ENCODE measurements around the gene B4GALT1.

B4GALT1 gene

GRCh38 chr9:33117306-33117705 lies 49.8 kb downstream of the B4GALT1 start:
- no peak for DNase-seq

- no peak for DNase-seq
These were observed 50.3 kb downstream of the B4GALT1 start for GRCh38 chr9:33116860-33117259.

GRCh38 chr9:33114746-33115145 lies 52.4 kb downstream of the B4GALT1 start:
- DNase-seq = no peak

GRCh38 chr9:33113799-33114547 lies 53.2 kb downstream of the B4GALT1 start:
- DNase-seq = no peak

- DNase-seq = no peak
These were observed 55.0 kb downstream of the B4GALT1 start for GRCh38 chr9:33112094-33112493.

GRCh38 chr9:33111631-33112030 lies 55.5 kb downstream of the B4GALT1 start:
- DNase-seq = no peak

GRCh38 chr9:33110686-33111085 lies 56.5 kb downstream of the B4GALT1 start:
- DNase-seq = no peak

- no peak for DNase-seq
These were observed 57.1 kb downstream of the B4GALT1 start for GRCh38 chr9:33109850-33110595.

- DNase-seq = no peak
These were observed 58.0 kb downstream of the B4GALT1 start for GRCh38 chr9:33109097-33109496.

- no peak for DNase-seq
These were observed 58.7 kb downstream of the B4GALT1 start for GRCh38 chr9:33108472-33108871.

- no peak for DNase-seq
These were observed 59.4 kb downstream of the B4GALT1 start for GRCh38 chr9:33107762-33108161.

GRCh38 chr9:33106827-33107621 lies 60.1 kb downstream of the B4GALT1 start:
- no peak for DNase-seq

- no peak for DNase-seq
These were observed 60.8 kb downstream of the B4GALT1 start for GRCh38 chr9:33106372-33106771.

GRCh38 chr9:33105959-33106358 lies 61.2 kb downstream of the B4GALT1 start:
- no peak for DNase-seq

- DNase-seq = no peak
These were observed 61.6 kb downstream of the B4GALT1 start for GRCh38 chr9:33105504-33105903.

- DNase-seq = no peak
These were observed 62.7 kb downstream of the B4GALT1 start for GRCh38 chr9:33104401-33104800.

- DNase-seq = no peak
These were observed 63.4 kb downstream of the B4GALT1 start for GRCh38 chr9:33103501-33104281.

- no peak for DNase-seq
These were observed 64.5 kb downstream of the B4GALT1 start for GRCh38 chr9:33102551-33103210.

GRCh38 chr9:33101104-33101951 lies 65.8 kb downstream of the B4GALT1 start:
- no peak for DNase-seq

GRCh38 chr9:33099754-33100153 lies 67.4 kb downstream of the B4GALT1 start:
- DNase-seq = no peak

GRCh38 chr9:33097192-33097591 lies 69.9 kb downstream of the B4GALT1 start:
- no peak for DNase-seq

All from CD4-positive, alpha-beta T cell treated with Interleukin-4 for 4 hours (primary cell).